ENCODE measurements around the gene SDC1.

The SDC1 gene

DNA sequence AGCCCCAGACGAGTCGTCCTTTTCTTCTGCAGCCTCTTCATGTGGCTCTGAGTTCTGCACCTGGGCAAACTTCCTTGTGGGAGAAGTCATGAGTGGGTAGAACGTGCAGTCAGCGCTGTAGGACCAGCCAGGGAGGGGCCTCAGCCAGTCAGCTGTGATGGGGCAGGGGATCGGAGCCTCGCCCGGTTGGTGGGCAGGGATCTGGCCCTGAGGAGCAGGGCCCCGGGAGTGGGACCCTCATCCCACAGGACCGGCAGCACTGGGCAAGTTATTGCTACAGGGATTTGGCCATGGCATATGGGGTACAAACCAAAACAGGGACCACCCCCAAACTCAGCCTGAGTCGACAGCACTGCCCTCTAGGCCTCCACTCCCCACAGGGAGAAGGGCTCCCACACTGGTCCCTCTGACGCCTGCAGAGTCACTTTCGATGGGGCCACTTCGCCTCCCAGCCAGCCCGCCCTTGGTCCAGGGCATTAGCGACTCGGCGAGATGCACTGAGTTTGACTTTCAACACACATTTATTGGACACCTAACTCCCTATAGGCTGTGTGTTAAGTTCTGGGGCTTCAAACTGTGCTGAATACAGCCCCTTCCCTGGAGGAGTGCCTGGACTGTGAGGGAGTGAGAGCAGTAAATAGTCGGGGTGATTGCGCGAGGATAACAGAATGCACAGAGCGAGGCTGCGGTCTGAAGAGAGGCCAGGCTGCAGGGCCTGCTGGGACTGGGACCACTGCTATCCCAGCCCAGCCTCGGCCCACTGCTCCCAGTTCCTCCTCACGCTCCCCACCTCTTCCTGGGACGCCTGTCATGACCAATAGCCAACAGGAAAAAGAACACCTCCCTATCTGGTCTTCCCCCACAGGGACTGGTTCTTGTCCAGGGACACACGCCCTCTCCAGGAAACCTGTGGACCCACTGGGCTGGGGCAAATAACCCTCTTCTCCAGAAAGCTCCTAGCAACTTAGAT, 55.9 kb downstream of the SDC1 start:
- no peak for DNase-seq

- DNase-seq = no peak
Observed at GRCh38 chr2:20168048-20168726, 56.7 kb downstream of the SDC1 start.

DNA sequence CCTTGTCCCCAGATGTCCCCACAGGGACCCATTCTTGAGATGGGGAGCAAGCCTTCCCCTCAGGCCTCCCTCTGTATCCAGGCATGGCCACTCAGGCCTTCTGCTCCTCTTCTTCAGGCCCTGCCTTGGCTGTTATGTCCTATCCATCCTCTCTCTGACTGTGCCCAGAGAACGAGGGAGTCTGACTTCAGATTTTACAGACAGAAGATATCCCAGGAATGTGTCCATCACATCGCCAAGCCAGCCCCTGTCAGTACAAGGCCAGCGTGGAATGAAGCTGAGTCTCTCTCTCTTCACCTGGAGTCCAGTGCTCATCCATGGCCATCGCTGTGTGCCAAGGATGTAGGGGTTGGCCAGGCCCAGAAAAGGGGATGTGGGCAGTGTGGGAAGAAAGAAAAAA, 57.6 kb downstream of the SDC1 start:
- DNase-seq = no peak

- DNase-seq = no peak
Observed at GRCh38 chr2:20165677-20166509, 59.0 kb downstream of the SDC1 start.

GRCh38 chr2:20164734-20165478, 60.0 kb downstream of the SDC1 start:
- no peak for DNase-seq

- no peak for DNase-seq
Observed at GRCh38 chr2:20164061-20164733, 60.7 kb downstream of the SDC1 start.

DNA sequence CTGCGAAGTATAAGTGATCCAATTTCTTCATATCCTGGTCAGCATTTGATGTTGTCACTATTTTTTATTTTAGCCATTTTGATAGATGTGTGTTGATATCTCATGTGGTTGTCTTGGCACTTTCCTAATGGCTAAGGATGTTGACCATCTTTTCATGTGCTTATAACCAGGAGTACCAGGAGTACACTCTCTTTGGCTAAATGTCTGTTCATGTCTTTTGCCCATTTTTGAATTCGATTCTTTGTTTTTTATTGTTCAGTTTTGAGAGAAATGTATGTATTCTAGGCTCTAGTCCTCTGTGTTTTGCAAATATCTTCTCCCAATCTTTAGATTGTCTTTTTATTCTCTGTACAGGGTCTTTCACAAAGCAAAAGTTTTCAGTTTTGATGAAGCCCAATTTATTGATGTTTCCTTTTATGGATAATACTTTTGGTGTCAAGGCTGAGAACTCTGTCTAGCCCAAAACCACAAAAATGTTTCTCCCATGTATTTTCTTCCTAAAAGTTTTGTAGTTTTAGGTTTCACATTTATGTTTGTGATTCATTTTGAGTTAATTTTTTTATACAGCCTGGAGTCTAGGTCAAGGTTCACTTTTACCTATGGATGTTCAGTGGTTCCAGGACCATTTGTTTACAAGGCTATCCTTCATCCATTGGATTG, 65.4 kb downstream of the SDC1 start:
- no peak for DNase-seq

DNA sequence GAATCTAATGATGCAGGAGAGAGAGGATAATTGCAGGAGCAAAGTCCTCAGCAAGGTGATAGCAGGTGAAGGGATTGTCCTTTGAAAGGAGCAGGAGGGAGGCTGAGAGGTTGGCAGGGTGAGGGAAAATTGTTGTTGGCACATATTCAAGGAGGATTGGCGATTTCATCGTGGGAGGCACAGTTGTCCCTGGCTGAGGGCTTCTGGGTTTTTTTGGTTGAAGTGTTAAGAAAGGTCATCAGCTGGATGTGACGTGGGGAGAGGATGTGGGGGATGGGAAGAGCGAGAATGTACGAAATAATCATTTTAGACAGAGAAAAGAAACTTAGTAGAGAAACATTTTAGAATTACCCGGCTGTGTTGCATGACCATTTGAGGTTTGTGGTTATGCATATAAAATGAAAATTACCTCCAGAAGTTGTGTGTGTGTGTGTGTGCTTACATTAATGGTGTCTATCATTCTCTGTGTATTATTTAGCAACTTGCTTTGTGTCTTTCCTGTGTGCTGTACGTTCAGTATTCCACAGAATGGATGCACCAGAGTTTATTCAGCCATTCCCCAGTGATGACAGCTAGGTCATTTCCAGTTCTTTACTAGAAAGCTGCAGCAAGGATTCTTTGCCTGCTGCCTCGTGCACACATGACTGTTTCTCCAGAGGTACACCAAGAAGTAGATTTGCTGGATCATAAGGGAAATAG, 67.6 kb downstream of the SDC1 start:
- no peak for DNase-seq

DNA sequence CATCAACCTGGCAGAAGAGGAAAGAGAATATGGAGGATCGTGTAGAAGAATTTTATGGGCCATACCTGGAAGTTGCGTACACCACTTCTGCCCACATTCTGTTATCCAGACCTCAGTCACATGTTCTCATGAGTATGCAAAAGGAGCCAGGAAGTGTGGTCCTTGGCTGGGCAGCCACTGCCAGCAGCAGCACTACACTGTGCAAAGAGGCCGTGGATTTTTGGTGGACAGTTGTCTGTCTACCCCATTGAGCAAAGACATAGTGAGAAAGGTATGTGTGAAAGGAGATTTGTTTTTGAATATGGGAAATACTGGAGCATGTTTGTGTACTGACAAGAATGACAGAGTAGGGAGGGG, 68.1 kb downstream of the SDC1 start:
- DNase-seq = no peak

- DNase-seq = no peak
Observed at GRCh38 chr2:20156076-20156759, 68.7 kb downstream of the SDC1 start.

DNA sequence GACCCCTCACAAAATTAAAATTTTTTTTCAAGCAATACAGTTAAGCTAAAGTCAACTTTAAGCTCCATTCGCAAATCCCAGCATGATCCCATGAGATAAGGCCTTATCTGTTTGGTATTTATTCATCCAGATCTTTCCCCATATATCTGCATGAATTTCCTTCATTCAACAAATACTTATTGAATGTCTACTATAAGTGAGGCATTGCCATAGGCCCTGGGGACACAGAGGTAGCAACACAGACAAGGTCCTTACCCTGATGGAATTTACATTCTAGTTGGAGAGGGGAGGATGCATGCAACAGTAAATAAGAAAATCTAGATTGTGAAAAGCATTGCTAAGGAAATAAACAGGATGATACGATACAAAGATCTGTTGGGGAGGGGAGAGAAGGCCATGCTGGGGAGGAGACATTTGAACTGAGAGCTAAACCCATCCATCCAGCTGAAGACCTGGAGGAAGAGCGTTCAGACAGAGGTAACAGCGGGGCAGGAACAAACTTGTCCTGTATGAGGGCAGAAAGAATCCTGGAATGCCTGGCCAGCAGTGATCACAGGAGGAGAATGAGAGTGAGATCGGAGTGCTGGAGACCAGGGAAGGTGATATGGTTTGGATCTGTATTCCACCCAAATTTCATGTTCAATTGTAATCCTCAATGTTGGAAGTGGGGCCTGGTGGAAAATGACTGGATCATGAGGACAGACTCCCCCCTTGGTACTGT, 71.6 kb downstream of the SDC1 start:
- no peak for DNase-seq

DNA sequence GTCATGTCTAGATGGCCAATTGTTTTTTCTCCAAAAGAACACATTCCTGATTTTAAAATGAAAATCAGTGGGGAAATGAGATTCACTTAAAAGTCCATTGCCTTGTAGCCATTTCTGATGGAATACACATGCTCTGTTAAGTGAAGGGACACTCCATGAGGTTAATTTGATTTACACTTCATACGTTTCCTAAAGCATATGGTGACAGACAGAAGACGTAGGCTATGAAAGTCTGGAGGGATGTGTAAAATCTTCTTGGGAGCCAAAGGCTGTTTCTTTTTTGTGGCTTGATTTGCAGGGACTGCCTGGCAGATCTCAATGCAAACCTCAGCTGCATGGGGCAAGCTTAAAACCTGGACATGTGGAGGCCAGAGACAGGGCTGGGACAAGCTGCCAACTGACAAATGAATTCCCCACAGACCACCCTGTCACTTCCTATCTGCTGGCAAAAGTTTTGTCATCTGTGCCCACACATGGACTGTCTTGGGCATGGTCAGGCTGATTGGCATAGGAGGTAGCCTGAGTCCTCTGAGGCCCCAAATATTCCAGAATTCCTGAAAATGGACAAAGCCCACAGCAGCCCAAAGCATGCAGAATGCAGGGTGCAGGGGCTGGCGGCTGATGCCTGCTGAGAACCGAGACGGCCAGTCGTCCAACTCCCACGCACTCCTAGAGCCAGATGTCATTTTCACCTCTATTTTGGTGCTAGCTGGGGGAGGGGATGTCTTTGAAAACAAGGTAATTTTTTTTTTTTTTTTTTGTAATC, 73.9 kb downstream of the SDC1 start:
- no peak for DNase-seq
